ENCODE results near the gene LRP4. TPM values are rescaled to one million over a fixed set of nuclear protein-coding genes. Genes with fewer than 3 reads are reported as not detected.

The LRP4 gene
- total and polyA plus RNA-seq, 11 donors = 9.1 to 29.1 (median 18.6) TPM

DNA sequence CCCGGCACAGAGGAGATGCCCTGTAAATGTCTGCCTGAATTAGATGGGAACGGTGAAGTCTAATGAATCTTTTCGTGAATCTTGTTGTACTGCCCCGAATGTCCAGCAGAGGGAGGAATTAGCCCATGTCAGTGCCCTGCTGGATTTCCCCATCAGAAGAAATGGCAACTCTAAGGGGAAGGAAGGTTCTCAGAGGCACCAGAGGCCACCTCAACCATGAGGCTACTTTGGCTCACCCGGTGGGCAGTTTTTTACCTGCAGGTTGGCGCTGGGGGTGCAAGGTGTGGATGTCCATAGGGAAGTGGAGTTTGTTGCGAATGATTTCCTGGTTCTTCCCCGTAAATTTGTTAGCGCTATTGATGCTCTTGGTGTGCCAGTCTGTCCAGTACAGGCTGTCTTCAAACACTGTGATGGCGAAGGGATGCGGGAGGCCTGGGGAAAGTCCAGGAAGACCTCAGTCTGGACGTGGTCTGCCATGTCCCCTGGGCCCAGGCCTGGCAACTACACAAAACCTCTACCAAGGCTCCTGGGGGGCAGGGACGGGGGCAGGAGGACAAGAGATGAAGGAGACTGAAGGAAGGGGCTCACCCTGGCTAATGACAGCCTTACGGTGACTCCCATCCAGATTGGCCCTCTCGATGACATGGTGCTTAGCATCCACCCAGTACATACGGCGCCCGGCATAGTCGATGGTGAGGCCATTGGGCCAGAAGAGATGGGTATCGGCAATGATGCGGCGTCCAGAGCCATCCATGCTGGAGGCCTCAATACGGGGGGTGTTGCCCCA is 28.5 kb downstream of the LRP4 start:
- Histone ChIP-seq H3K27ac (no peak overlapping the region), H3K4me1 (no peaks in the 10 kb centered on the region), H3K9me3 (no peaks in the 10 kb centered on the region), H3K4me3 (no peak overlapping the region), H3K27me3 (peaks cover 0 to 4% (median 0%) of the 10 kb centered on the region in 9 donors), H3K36me3 (peaks cover 0 to 57% (median 21%) of the 10 kb centered on the region in 9 donors)
- intact Hi-C loops (cut with DNase I) = loop anchor here (1.0 to 10.0 kb wide), 6 partner anchors 263 to 467 kb away; partner anchors contain the start of gene MYBPC3 (in 2 of the 10)
- TF ChIP-seq, protein P1, sequence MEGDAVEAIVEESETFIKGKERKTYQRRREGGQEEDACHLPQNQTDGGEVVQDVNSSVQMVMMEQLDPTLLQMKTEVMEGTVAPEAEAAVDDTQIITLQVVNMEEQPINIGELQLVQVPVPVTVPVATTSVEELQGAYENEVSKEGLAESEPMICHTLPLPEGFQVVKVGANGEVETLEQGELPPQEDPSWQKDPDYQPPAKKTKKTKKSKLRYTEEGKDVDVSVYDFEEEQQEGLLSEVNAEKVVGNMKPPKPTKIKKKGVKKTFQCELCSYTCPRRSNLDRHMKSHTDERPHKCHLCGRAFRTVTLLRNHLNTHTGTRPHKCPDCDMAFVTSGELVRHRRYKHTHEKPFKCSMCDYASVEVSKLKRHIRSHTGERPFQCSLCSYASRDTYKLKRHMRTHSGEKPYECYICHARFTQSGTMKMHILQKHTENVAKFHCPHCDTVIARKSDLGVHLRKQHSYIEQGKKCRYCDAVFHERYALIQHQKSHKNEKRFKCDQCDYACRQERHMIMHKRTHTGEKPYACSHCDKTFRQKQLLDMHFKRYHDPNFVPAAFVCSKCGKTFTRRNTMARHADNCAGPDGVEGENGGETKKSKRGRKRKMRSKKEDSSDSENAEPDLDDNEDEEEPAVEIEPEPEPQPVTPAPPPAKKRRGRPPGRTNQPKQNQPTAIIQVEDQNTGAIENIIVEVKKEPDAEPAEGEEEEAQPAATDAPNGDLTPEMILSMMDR (IDR thresholded peaks at IDR 0.05) = peak; percentile 70 to 92 (median 83)
- no peak for TF ChIP-seq POLR2A (IDR thresholded peaks at IDR 0.05)
- DNase-seq = peak in 4 of 5 donors; percentile 48 to 63 (median 58)
- peak; percentile 40 to 84 (median 81) for ATAC-seq
- WGBS, 4 donors = 66 to 68% (median 67%) methylated on average over 23 of the region's 23 CpGs

- peaks cover 0 to 53% (median 21%) of the 10 kb centered on the region in 9 donors for H3K36me3 ChIP-seq
- no peak overlapping the region for H3K4me3 ChIP-seq
- no peaks in the 10 kb centered on the region for H3K9me3 ChIP-seq
- H3K27me3 ChIP-seq = peaks cover 0 to 4% (median 0%) of the 10 kb centered on the region in 9 donors
- TF ChIP-seq, protein P1 (IDR thresholded peaks at IDR 0.05) = no peak
- TF ChIP-seq POLR2A (IDR thresholded peaks at IDR 0.05) = no peak
- WGBS, 4 donors = 69 to 88% (median 81%) methylated on average over 5 to 7 of the region's 7 CpGs
- intact Hi-C loops (cut with DNase I) = loop anchor here (1.0 to 10.0 kb wide), 6 partner anchors 264 to 468 kb away; partner anchors contain the start of gene MYBPC3 (in 1 of the 10)
- ATAC-seq (peak in 2 of 4 donors; percentile 19 to 38), DNase-seq (no peak)
- H3K27ac ChIP-seq = no peak overlapping the region
- H3K4me1 ChIP-seq = no peaks in the 10 kb centered on the region
Measured at GRCh38 chr11:46889251-46889650, 29.1 kb downstream of the LRP4 start.

DNA sequence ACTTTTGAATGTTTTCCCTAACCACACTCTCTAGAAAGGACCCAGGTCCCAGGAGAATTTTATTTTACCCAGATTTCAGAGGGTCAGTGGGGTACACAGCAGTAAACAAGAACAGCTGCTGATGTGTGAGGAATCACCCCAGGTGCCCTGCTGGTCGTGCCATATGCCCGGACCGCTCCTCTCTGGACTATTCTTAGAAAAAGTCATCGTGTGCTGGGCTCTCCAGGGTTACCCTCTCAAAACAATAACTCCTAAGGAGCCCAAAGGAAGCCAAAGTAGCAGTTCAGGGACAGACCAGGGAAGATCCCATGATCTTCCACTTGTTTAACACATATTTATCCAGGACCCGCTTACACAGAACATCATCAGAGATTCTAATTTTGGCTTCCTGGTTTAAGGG is 29.7 kb downstream of the LRP4 start:
- Histone ChIP-seq H3K27me3 (peaks cover 0 to 4% (median 0%) of the 10 kb centered on the region in 9 donors), H3K9me3 (no peaks in the 10 kb centered on the region), H3K4me3 (no peak overlapping the region), H3K4me1 (no peaks in the 10 kb centered on the region), H3K27ac (no peak overlapping the region), H3K36me3 (peaks cover 0 to 54% (median 24%) of the 10 kb centered on the region in 9 donors)
- ATAC-seq (no peak), DNase-seq (no peak)
- 80 to 89% (median 86%) methylated on average over 5 of the region's 5 CpGs for WGBS, 4 donors
- TF ChIP-seq POLR2A (IDR thresholded peaks at IDR 0.05) = no peak
- TF ChIP-seq, protein P1 (IDR thresholded peaks at IDR 0.05) = no peak
- intact Hi-C loops (cut with DNase I) = loop anchor here (1.0 to 10.0 kb wide), 6 partner anchors 264 to 469 kb away; partner anchors contain the start of gene MYBPC3 (in 1 of the 10)

- Histone ChIP-seq H3K27me3 (peaks cover 0 to 4% (median 0%) of the 10 kb centered on the region in 9 donors), H3K4me3 (no peak overlapping the region), H3K4me1 (no peaks in the 10 kb centered on the region), H3K27ac (no peak overlapping the region), H3K9me3 (no peaks in the 10 kb centered on the region), H3K36me3 (peaks cover 0 to 45% (median 24%) of the 10 kb centered on the region in 9 donors)
- TF ChIP-seq, protein P1 (IDR thresholded peaks at IDR 0.05) = no peak
- TF ChIP-seq POLR2A (IDR thresholded peaks at IDR 0.05) = no peak
- intact Hi-C loops (cut with DNase I) = loop anchor here in 2 of 10 donors (5.0 to 10.0 kb wide), 2 partner anchors 469 to 471 kb away; partner anchors contain the start of gene MYBPC3 (in 1 of the 2)
- DNase-seq (no peak), ATAC-seq (no peak)
- WGBS, 4 donors = 86 to 93% (median 88%) methylated on average over 10 to 11 of the region's 11 CpGs
Measured at GRCh38 chr11:46886211-46886610, 32.1 kb downstream of the LRP4 start.
